Stomach smooth muscle (tissue), 2 donors: ENCODE data around the gene ZNF511.

ENCODE experiments used
- H3K27ac ChIP-seq: one replicate; pipeline ENCODE4 v1.7.0; 2013; ENCODE audit warnings: mild to moderate bottlenecking, low read length, inconsistent platforms
- H3K27me3 ChIP-seq, 2 donors: one replicate each; pipeline ENCODE4 v1.7.0; 2013; ENCODE audit warnings: low read length in 2 of 2; ENCODE audit not compliant: insufficient read depth in 2 of 2, control insufficient read depth in 1 of 2
- H3K36me3 ChIP-seq, 2 donors: one replicate each; pipeline ENCODE4 v1.7.0; 2013; ENCODE audit warnings: low read length in 2 of 2; ENCODE audit not compliant: control insufficient read depth in 2 of 2, insufficient read depth in 2 of 2
- H3K4me1 ChIP-seq: one replicate; pipeline ENCODE4 v1.7.0; 2013; ENCODE audit warnings: low read length; ENCODE audit not compliant: control insufficient read depth, insufficient read depth
- H3K4me3 ChIP-seq, 2 donors: one replicate each; pipeline ENCODE4 v1.7.0; 2013; ENCODE audit warnings: low read length in 2 of 2
- H3K9ac ChIP-seq, 2 donors: one replicate each; pipeline ENCODE4 v1.7.0; 2013; ENCODE audit warnings: low read length in 2 of 2, mild to moderate bottlenecking in 1 of 2
- H3K9me3 ChIP-seq, 2 donors: one replicate each; pipeline ENCODE4 v1.7.0; 2013; ENCODE audit warnings: low read length in 2 of 2; ENCODE audit not compliant: control insufficient read depth in 2 of 2
- donor health status: healthy.
- donor health status: Pancreatic carcinoma.

Gene ZNF511

DNA sequence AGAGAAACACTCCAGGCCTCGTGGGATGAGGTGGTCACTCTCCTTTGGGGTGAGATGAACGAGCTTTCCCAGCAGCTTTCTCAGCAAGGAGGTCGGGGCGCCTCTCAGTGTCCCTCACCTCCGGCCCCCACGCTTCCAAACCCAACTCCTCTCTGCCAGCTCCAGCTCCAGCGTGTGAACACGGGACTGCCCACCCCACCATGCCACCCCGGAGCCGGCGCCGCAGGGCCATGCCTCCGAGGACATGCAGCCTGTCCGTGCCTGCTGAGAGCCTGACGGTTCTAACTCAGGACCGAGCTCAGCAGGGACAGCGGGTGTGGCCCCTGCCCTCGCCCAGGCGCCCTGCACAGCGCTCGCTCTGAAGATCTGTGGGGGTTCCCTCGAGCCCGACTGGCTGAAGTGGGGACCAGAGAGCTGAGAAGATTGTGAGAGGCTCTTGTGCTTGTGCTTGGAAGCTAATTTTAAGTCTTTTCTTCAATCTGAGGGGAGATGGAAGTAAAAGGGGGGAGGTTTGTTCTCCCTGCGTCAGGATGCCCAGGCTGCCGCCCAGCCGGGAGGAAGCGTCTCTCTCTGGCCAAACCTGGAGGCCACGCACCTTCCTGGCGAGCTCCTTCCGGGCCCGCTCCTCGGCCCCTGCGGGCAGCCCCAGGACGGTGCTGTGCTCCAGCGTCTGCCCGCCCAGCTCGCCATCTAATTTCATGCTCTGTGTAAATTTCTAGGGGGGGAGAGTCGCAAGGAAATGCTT lies 26.9 kb upstream of the ZNF511 start:
- H3K27ac ChIP-seq = no peak overlapping the region
- H3K4me3 ChIP-seq = no peak overlapping the region
- H3K27me3 ChIP-seq = no peaks in the 10 kb centered on the region
- peaks cover 52 to 54% of the 10 kb centered on the region in 2 donors for H3K36me3 ChIP-seq
- H3K4me1 ChIP-seq = peaks cover 3% of the 10 kb centered on the region
- no peak overlapping the region for H3K9ac ChIP-seq
- H3K9me3 ChIP-seq = no peaks in the 10 kb centered on the region

DNA sequence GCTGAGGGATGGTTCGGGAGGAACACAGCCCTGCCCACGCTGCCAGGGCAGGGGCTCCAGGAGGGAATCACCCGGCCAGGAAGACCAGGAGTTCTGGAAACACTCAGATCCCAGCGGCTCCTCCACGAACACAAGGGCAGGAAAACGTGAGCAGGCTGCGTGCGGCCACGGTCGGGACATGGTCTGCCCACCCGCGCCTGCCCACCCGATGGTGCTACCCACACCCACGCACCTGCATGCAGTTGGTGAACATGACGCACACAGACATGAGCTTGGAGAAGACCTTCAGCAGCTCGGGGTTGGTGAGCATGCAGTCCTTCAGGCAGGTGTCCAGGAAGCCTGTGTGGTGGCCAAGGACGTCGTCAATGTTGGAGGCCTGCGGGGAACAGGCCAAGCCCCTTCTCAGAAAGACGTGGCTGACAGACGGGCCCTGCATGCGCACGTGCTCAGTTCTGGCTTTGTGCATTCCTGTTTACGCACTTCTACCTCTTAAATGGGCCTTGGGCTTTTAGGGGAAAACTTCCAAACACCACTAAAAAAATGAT lies 25.8 kb upstream of the ZNF511 start:
- Histone ChIP-seq H3K27me3 (no peaks in the 10 kb centered on the region), H3K27ac (no peak overlapping the region), H3K4me3 (no peak overlapping the region), H3K4me1 (peaks cover 3% of the 10 kb centered on the region), H3K9me3 (no peaks in the 10 kb centered on the region), H3K9ac (no peak overlapping the region), H3K36me3 (peaks cover 58% of the 10 kb centered on the region in 2 donors)

DNA sequence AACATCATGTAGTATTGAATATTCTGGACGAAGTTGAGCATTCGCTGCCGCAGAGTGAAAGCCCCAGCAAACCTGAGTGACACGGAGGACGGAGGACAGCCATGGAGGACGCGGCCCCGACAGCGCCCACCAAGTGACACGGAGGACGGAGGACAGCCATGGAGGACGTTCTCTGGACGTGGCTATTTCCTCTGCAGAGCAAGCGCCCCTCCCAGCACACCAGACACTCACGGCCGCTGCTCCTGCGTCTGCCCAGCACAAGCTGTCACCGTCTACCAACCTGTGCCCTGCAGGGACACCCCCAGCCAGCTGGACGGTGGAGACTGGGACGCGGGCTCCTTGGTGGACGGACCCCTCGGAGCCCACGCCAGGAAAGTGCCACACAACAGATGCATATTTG lies 24.8 kb upstream of the ZNF511 start:
- H3K9ac ChIP-seq = no peak overlapping the region
- H3K27me3 ChIP-seq = no peaks in the 10 kb centered on the region
- no peak overlapping the region for H3K27ac ChIP-seq
- H3K4me3 ChIP-seq = no peak overlapping the region
- H3K9me3 ChIP-seq = no peaks in the 10 kb centered on the region
- peaks cover 60 to 68% of the 10 kb centered on the region in 2 donors for H3K36me3 ChIP-seq
- H3K4me1 ChIP-seq = no peaks in the 10 kb centered on the region

DNA sequence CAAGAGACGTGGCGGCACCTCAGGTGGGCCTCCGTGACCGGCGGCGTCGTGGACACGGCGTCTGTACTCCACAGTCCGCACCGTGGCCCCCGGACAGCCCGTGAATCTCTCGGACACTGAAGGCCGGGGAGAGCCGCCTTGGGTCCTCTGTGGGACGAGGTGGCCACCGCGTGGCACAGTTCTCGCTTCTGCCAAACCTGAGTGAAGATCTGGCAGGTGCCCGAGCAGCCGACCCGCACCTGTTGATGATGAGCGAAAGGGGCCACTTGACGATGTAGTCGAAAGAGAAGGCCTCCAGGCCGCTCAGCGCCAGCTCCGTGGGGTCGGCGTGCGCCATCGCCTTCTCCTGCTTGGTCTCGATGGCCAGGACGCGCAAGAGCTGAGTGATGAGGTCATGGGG lies 23.5 kb upstream of the ZNF511 start:
- H3K27ac ChIP-seq = no peak overlapping the region
- H3K4me1 ChIP-seq = no peaks in the 10 kb centered on the region
- H3K27me3 ChIP-seq = no peaks in the 10 kb centered on the region
- no peak overlapping the region for H3K4me3 ChIP-seq
- H3K9ac ChIP-seq = no peak overlapping the region
- no peaks in the 10 kb centered on the region for H3K9me3 ChIP-seq
- peaks cover 62 to 72% of the 10 kb centered on the region in 2 donors for H3K36me3 ChIP-seq

DNA sequence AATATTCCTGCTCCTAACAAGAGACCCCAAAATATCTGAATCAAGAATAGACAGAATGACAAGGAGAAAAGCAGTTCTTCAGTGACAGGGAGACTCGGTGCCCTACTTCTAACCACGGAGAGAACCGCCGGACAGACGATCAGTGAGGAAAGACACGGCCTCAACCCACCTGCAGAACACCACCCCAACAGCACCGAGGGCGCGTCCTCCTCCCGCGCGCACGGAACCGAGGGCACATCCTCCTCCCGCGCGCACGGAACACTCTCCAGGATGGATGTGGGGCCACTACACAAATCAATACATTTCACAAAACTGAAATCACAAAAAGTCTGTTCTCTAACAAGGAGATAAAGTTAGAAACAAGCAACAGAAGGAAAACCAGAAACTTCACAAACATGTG lies 22.3 kb upstream of the ZNF511 start:
- H3K36me3 ChIP-seq = peaks cover 62 to 72% of the 10 kb centered on the region in 2 donors
- no peak overlapping the region for H3K9ac ChIP-seq
- no peaks in the 10 kb centered on the region for H3K9me3 ChIP-seq
- H3K27me3 ChIP-seq = no peaks in the 10 kb centered on the region
- no peaks in the 10 kb centered on the region for H3K4me1 ChIP-seq
- no peak overlapping the region for H3K4me3 ChIP-seq
- H3K27ac ChIP-seq = no peak overlapping the region

DNA sequence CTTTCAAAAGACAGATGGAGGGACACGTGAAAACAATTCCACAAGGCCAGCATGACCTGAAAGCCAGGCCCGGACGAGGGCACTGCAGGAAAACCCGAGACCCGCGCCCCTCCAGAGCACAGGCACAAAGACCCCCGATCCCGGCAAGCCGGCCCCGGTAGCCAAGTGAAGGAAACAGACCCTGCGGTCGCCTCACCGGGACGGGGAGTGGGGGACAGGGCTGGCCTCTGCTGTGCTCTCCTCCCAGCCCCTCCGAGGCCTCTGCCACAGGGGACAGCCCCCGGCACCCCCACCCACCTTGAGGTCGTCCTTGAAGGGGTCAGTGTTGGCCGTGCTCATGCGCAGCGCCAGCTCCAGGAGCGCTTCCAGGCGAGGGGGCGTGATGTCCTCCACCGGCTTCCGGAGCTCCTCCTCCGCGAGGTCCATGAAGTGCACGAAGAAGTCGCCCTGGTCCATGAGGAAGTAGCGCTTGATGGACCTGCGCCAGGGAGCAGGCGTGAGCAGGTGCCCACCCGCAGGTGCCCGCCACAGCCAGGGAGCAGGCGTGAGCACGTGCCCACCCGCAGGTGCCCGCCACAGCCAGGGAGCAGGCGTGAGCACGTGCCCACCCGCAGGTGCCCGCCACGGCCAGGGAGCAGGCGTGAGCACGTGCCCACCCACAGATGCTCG lies 20.7 kb upstream of the ZNF511 start:
- H3K4me3 ChIP-seq = no peak overlapping the region
- H3K9ac ChIP-seq = no peak overlapping the region
- no peak overlapping the region for H3K27ac ChIP-seq
- H3K9me3 ChIP-seq = no peaks in the 10 kb centered on the region
- no peaks in the 10 kb centered on the region for H3K27me3 ChIP-seq
- no peaks in the 10 kb centered on the region for H3K4me1 ChIP-seq
- peaks cover 60 to 63% of the 10 kb centered on the region in 2 donors for H3K36me3 ChIP-seq

DNA sequence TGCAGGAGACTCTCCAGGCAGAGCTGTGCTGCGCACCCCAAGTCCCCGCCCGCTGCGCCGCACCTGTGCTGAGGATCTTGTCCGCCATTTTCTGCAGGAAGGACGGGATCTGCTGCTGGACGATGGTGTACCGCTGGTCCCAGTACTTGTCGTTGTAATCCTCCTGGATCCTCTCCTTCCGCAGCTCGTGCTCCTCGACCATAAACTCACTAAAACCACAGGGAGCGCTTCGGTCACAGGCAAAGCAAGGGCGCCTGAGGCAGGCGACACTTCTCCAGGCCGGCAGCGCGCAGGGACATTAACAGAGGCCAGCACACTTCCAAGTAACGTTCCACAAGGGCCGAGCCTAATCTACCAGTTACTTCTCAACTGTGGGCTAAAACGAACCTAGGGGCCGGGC lies 19.0 kb upstream of the ZNF511 start:
- no peak overlapping the region for H3K4me3 ChIP-seq
- H3K9ac ChIP-seq = no peak overlapping the region
- no peaks in the 10 kb centered on the region for H3K4me1 ChIP-seq
- no peak overlapping the region for H3K27ac ChIP-seq
- H3K27me3 ChIP-seq = no peaks in the 10 kb centered on the region
- peaks cover 59 to 68% of the 10 kb centered on the region in 2 donors for H3K36me3 ChIP-seq
- H3K9me3 ChIP-seq = no peaks in the 10 kb centered on the region

DNA sequence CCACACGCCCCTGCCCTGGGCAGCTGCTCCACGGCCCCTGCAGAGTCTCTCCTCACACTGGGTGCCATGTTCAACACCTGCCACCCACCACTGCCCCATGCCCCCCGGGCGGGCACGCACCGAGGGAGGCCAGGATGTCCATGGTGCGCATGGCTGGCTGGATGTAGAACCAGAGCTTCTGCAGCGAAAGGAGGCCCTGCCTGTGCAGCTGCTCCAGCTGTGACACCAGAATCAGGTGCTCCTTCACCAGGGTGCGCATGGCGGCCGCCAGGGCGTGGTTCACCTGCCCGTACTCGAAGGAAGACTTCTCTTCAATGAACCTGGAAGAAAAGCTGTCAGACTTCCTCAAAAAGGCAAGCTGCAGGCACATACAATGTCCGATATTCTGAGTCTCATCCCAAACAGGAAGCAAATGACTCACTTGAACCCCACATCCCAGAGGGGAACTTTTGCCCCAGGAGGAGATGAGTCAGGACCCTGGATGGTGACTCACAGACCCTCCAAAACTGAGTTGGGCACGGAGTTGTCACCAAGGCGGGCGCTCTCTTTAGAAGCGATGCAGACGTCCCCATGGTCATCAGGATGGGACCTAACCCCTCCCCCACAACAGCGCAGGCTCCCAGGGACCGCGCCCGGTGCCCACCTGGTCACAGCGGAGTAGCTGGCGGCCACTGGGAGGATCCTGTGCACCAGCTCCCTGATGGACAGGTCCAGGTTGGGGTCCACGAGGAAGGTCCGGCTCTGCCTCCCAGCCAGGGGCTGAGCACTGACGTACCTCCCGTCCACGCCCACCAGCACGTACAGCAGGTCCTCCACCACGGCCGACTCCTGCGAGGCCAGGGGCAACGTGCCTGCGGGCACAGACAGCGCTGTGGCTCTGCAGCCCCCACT lies 15.6 kb upstream of the ZNF511 start:
- Histone ChIP-seq H3K4me3 (no peak overlapping the region), H3K9ac (no peak overlapping the region), H3K36me3 (peaks cover 61 to 64% of the 10 kb centered on the region in 2 donors), H3K27ac (no peak overlapping the region), H3K27me3 (no peaks in the 10 kb centered on the region), H3K4me1 (no peaks in the 10 kb centered on the region), H3K9me3 (no peaks in the 10 kb centered on the region)

DNA sequence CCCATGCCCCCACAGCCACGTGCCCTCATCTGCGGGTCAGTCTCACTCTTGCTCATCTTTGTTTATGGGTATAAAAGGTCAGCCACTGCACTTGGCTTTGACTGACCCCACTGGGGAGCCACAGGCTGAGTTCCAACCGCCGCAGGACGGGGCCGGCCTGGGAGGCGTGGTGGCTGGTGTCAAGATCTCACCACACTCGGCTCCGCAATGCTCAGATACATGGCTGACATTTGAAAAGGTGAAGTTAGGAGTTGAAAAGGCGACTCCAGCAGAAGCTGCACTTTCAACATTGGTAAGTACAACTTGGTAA lies 14.9 kb upstream of the ZNF511 start:
- Histone ChIP-seq H3K4me3 (no peak overlapping the region), H3K4me1 (no peaks in the 10 kb centered on the region), H3K27me3 (no peaks in the 10 kb centered on the region), H3K27ac (no peak overlapping the region), H3K36me3 (peaks cover 63 to 64% of the 10 kb centered on the region in 2 donors), H3K9me3 (no peaks in the 10 kb centered on the region), H3K9ac (no peak overlapping the region)

DNA sequence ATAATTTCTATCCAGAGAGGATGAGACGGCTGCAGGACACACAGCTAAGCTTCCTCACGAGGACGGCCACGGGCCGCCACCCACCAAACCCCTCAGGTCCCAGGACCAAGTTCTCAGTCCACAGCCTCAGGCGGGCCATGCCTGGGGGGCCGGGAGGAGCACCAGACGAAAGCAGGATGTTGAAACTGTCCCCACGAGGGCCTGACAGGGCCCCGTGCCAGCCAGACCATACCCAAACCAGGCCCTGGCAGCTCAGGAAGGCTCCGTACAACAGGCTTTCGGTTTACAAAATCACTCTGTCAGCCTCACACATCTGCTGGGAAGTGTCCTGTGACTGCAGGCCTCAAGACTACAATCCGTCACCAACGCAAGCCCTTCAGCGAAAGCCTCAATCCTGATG lies 14.5 kb upstream of the ZNF511 start:
- H3K9me3 ChIP-seq = no peaks in the 10 kb centered on the region
- H3K27ac ChIP-seq = no peak overlapping the region
- no peaks in the 10 kb centered on the region for H3K27me3 ChIP-seq
- no peak overlapping the region for H3K4me3 ChIP-seq
- peaks cover 63 to 64% of the 10 kb centered on the region in 2 donors for H3K36me3 ChIP-seq
- no peaks in the 10 kb centered on the region for H3K4me1 ChIP-seq
- no peak overlapping the region for H3K9ac ChIP-seq
